PC-9 (cell line): ENCODE data around the gene PI4KA.

Experiments used
- CTCF ChIP-seq: fragments of 200-600 bp; sonication (generic); conservative IDR thresholded peaks from 2 replicates; pipeline ENCODE4 v1.6.1; 2017; ENCODE audit warnings: mixed run types, antibody characterized with exemption, mild to moderate bottlenecking, moderate library complexity
- EZH2 ChIP-seq: fragments of 200-600 bp; sonication (generic); IDR thresholded peaks from 2 replicates; pipeline ENCODE4 v1.8.0; 2017; ENCODE audit warnings: antibody characterized with exemption, low read depth

- no peak for TF ChIP-seq CTCF
- TF ChIP-seq EZH2: no peak
Measured at GRCh38 chr22:20807315-20807752, 51.3 kb downstream of the PI4KA start.
